Measurements from ENCODE around the gene SULT4A1. TPM values are rescaled to one million over a fixed set of nuclear protein-coding genes. Genes with fewer than 3 reads are reported as not detected.
A peak's percentile ranks its signal among the peaks of the same experiment; 100 is the strongest.

Gene SULT4A1
- polyA plus RNA-seq, 2 of the 4 experiments (the other 2 are of a cell fraction): not detected

DNA sequence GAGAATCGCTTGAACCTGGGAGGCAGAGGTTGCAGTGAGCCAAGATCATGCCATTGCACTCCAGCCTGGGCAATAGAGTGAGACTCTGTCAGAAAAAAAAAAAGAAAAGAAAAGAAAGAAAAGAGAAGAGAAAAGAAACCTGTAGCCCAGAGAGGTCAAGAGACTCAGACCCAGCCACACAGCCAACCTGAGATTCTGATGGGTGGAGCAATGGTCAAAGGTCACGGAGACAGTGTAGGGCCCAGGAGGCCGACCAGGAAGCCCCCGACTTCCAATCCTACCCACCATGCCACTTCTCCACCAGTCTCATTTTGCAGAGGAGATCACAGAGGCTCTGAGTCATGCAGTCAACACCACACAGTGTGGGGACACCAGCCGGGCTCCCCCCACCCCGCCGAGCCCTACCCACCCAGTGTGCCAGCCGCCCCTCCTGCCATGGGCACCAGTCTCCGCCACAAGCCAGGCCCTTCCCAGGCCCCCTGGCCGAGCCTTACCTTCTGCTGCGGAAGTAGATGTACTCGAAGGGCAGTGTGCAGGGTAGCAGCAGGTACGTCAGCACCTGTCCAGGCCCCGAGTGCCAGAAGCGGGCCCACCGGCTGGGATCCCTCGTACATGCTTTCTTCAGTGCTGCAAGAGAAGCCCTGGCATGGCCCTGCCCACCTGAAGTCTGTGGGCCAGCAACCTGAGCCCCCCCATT lies 21.6 kb upstream of the SULT4A1 start:
- Histone ChIP-seq H3K4me1 (no peaks in the 10 kb centered on the region), H3K27ac (no peak overlapping the region), H3K4me3 (no peak overlapping the region), H3K9me3 (no peaks in the 10 kb centered on the region), H3K4me2 (no peak overlapping the region)
- DNase-seq (ENCODE audit: low read depth in 1 of 2, low spot score in 1 of 2) (no peak), FAIRE-seq (no peak), ATAC-seq (no peak)
- CTCF ChIA-PET: interaction anchor here (0.5 to 6.5 kb wide), 30 partner anchors 8 to 759 kb away, joined by 3 to 97 read pairs (median 4); no protein-coding TSS in a partner anchor
- 28% methylated on average over 4 of the region's 17 CpGs for WGBS (ENCODE audit: missing lambda C conversion rate)
- TF ChIP-seq GATA3 (IDR thresholded peaks at IDR 0.05; ENCODE audit: borderline replicate concordance) (no peak), BHLHE40 (IDR thresholded peaks at IDR 0.05; ENCODE audit: low read depth, low read length) (no peak)
- POLR2A ChIA-PET: interaction anchor here (1.0 kb wide), 1 partner anchor 62 kb away, joined by 3 read pairs; no protein-coding TSS in a partner anchor

DNA sequence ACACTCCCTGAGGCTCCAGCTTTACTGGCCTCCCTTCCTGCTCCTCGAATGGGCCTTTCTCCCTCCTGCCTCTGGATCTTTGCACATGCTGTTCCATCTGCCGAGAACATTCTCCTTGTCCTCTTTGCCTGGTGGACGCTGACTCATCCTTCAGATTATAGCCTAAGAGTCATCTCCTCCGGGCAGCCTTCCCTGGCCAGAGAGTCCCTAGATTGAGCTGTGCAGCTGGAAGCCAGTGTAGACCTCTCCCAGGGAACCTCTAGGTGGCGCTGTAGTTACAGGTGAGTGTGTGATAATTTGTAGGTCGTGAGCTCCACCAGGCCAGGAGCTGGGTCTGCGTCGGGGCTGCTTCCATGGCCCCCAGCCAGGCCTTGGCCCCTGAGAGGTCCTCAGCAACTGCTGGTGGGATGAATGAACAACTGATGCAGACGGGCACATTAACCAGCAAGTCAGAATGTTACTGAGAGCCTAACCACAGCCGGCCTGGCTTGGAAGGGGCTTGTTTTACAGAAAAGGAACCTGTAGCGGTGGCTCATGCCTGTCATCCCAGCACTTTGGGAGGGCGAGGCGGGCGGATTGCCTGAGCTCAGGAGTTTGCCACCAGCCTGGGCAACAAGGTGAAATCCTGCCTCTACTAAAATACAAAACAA lies 20.8 kb upstream of the SULT4A1 start:
- 25% methylated on average over 4 of the region's 14 CpGs for WGBS (ENCODE audit: missing lambda C conversion rate)
- Histone ChIP-seq H3K4me1 (no peaks in the 10 kb centered on the region), H3K9me3 (no peaks in the 10 kb centered on the region), H3K4me2 (no peak overlapping the region), H3K27ac (no peak overlapping the region), H3K4me3 (no peak overlapping the region)
- DNase-seq (ENCODE audit: low read depth in 1 of 2, low spot score in 1 of 2) (peak; percentile 67 to 77), FAIRE-seq (no peak), ATAC-seq (peak; percentile 63 to 89; a peak in 5 of 6 replicates)
- ChIA-PET POLR2A (interaction anchor here (0.5 to 1.0 kb wide), 2 partner anchors 63 to 713 kb away, joined by 3 read pairs; no protein-coding TSS in a partner anchor), CTCF (interaction anchor here (0.6 to 6.5 kb wide), 24 partner anchors 10 to 742 kb away, joined by 3 to 97 read pairs (median 4); no protein-coding TSS in a partner anchor)
- TF ChIP-seq, protein P1, sequence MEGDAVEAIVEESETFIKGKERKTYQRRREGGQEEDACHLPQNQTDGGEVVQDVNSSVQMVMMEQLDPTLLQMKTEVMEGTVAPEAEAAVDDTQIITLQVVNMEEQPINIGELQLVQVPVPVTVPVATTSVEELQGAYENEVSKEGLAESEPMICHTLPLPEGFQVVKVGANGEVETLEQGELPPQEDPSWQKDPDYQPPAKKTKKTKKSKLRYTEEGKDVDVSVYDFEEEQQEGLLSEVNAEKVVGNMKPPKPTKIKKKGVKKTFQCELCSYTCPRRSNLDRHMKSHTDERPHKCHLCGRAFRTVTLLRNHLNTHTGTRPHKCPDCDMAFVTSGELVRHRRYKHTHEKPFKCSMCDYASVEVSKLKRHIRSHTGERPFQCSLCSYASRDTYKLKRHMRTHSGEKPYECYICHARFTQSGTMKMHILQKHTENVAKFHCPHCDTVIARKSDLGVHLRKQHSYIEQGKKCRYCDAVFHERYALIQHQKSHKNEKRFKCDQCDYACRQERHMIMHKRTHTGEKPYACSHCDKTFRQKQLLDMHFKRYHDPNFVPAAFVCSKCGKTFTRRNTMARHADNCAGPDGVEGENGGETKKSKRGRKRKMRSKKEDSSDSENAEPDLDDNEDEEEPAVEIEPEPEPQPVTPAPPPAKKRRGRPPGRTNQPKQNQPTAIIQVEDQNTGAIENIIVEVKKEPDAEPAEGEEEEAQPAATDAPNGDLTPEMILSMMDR (IDR thresholded peaks at IDR 0.05): peak; percentile 49
- TF ChIP-seq, protein P2, sequence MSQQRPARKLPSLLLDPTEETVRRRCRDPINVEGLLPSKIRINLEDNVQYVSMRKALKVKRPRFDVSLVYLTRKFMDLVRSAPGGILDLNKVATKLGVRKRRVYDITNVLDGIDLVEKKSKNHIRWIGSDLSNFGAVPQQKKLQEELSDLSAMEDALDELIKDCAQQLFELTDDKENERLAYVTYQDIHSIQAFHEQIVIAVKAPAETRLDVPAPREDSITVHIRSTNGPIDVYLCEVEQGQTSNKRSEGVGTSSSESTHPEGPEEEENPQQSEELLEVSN (IDR thresholded peaks at IDR 0.05; ENCODE audit: borderline replicate concordance, low read depth): no peak
- peak; percentile 46 to 56; a peak in 4 of 5 replicates for TF ChIP-seq RAD21 (conservative IDR thresholded peaks at IDR 0.05 in 1 of 2, IDR thresholded peaks at IDR 0.05 in 1 of 2)

DNA sequence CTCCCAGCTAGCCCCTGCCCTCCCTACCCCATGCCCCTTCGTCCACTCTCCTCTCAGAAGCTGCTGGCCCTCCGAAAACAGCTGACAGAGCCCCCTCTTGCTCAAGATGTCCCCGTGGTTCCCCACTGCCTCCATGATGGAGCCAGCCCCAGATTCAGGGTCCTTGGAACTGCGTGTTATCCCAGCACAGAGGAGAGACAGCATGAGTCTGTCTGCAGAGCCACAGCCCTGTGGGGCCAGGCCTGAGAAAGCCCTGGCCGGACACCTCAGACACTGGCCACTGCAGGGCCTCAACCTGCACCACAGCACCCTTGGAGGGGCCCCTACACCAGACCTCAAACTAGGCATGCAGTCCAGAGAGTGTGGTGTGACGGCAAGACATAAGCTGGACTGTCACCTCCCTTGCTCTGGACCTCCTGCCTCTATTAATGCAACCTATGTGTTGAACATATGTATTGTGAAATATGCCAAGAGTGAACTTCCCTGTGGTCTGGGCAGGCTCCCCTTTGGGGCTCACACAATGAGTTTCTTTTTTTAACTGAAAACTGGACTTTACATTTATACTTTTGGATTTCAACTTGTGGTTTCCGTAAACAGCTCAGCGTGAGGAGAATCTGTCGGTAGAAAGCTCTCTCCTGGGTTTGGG lies 19.9 kb upstream of the SULT4A1 start:
- 66% methylated on average over 5 of the region's 9 CpGs for WGBS (ENCODE audit: missing lambda C conversion rate)
- Histone ChIP-seq H3K4me1 (no peaks in the 10 kb centered on the region), H3K4me3 (no peak overlapping the region), H3K4me2 (no peak overlapping the region), H3K9me3 (no peaks in the 10 kb centered on the region), H3K27ac (no peak overlapping the region)
- ChIA-PET CTCF (interaction anchor here (0.7 to 6.5 kb wide), 23 partner anchors 11 to 743 kb away, joined by 3 to 97 read pairs (median 4); no protein-coding TSS in a partner anchor), POLR2A (interaction anchor here (0.5 kb wide), 1 partner anchor 714 kb away, joined by 3 read pairs; no protein-coding TSS in a partner anchor)
- no peak for FAIRE-seq
- ATAC-seq: no peak
- TF ChIP-seq ZNF302 (CRISPR knock-in tag; IDR thresholded peaks at IDR 0.05) (no peak), ESRRA (IDR thresholded peaks at IDR 0.05; ENCODE audit: borderline replicate concordance, low read length) (no peak), BHLHE40 (IDR thresholded peaks at IDR 0.05; ENCODE audit: low read depth, low read length) (no peak), GATA3 (IDR thresholded peaks at IDR 0.05; ENCODE audit: borderline replicate concordance) (no peak), NPAS2 (CRISPR knock-in tag; IDR thresholded peaks at IDR 0.05; ENCODE audit: borderline replicate concordance) (no peak), ZFP36 (IDR thresholded peaks at IDR 0.05; ENCODE audit: borderline replicate concordance, partially characterized antibody) (no peak), RNF2 (IDR thresholded peaks at IDR 0.05; ENCODE audit: borderline replicate concordance, low read depth) (no peak), RCOR1 (IDR thresholded peaks at IDR 0.05; ENCODE audit: low read depth, low read length) (no peak), RARB (CRISPR knock-in tag; IDR thresholded peaks at IDR 0.05) (no peak), RFX5 (IDR thresholded peaks at IDR 0.05) (no peak), FOSB (CRISPR knock-in tag; IDR thresholded peaks at IDR 0.05) (no peak), CBX2 (IDR thresholded peaks at IDR 0.05; ENCODE audit: borderline replicate concordance, low read depth) (no peak), KDM5A (IDR thresholded peaks at IDR 0.05) (no peak), JUN (IDR thresholded peaks at IDR 0.05) (no peak), CEBPB (IDR thresholded peaks at IDR 0.05) (no peak), MAFK (IDR thresholded peaks at IDR 0.05; ENCODE audit: partially characterized antibody) (no peak), POLR2AphosphoS2 (conservative IDR thresholded peaks at IDR 0.05; ENCODE audit: low read length) (no peak)
- TF ChIP-seq, protein P3, sequence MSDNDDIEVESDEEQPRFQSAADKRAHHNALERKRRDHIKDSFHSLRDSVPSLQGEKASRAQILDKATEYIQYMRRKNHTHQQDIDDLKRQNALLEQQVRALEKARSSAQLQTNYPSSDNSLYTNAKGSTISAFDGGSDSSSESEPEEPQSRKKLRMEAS (IDR thresholded peaks at IDR 0.05): no peak
- DNase-seq (ENCODE audit: low read depth in 1 of 2, low spot score in 1 of 2): no peak

All from A549 (cell line).